ENCODE data around the gene WDR81. TPM values are rescaled to one million over a fixed set of nuclear protein-coding genes. Genes with fewer than 3 reads are reported as not detected.
A peak's percentile ranks its signal among the peaks of the same experiment; 100 is the strongest.

Gene WDR81
- total RNA-seq, 2 experiments from 2014 or later = 7.0 to 8.0 TPM

DNA sequence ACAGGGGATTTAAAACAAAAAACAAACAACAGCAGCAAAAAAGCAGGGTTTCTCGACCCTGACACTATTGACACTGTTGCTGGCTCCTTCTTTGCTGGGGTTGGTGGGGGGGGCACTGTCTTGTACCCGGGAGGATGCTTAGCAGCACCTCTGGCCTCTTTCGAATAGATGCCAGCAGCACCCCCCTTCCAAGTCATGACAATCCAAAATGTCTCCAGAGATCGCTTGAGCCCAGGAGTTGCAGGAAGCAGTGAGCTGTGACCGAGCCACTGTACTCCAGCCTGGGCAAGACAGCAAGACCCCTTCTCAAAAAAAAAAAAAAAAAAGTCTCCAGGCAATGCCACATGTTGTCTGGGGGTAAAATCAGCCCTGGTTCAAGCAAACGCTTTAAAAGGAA lies 57.7 kb downstream of the WDR81 start:
- Mint-ChIP-seq H3K9me3 (no peaks in the 10 kb centered on the region), H3K27me3 (no peaks in the 10 kb centered on the region), H3K27ac (no peak overlapping the region), H3K4me1 (ENCODE audit: low read depth) (no peaks in the 10 kb centered on the region), H3K4me3 (no peak overlapping the region), H3K36me3 (ENCODE audit: low read depth) (peaks cover 43% of the 10 kb centered on the region)
- DNase-seq (no peak), ATAC-seq (no peak)
- POLR2A ChIA-PET = interaction anchor here (1.0 to 1.4 kb wide), 2 partner anchors 9 to 21 kb away, joined by 4 to 5 read pairs; partner anchors contain the start of gene SERPINF1
- CTCF ChIA-PET = interaction anchor here (1.4 to 3.3 kb wide), 3 partner anchors 10 to 123 kb away, joined by 3 to 16 read pairs (median 3); no protein-coding TSS in a partner anchor
- intact Hi-C loops (cut with micrococcal nuclease) = no loop called here
- TF ChIP-seq CTCF (IDR thresholded peaks at IDR 0.05) = no peak

- Mint-ChIP-seq H3K9me3 (no peaks in the 10 kb centered on the region), H3K27ac (no peak overlapping the region), H3K4me3 (no peak overlapping the region), H3K4me1 (ENCODE audit: low read depth) (no peaks in the 10 kb centered on the region), H3K27me3 (no peaks in the 10 kb centered on the region), H3K36me3 (ENCODE audit: low read depth) (peaks cover 40% of the 10 kb centered on the region)
- TF ChIP-seq CTCF (IDR thresholded peaks at IDR 0.05) = no peak
- intact Hi-C loops (cut with micrococcal nuclease) = no loop called here
- CTCF ChIA-PET = interaction anchor here (0.8 to 3.3 kb wide), 8 partner anchors 9 to 125 kb away, joined by 3 to 16 read pairs (median 4); partner anchors contain the start of gene WDR81
- ATAC-seq (no peak), DNase-seq (no peak)
- POLR2A ChIA-PET = interaction anchor here (1.1 to 1.4 kb wide), 2 partner anchors 22 to 52 kb away, joined by 3 to 5 read pairs; partner anchors contain the start of gene SERPINF1
Measured at GRCh38 chr17:1783271-1783670, 58.8 kb downstream of the WDR81 start.

DNA sequence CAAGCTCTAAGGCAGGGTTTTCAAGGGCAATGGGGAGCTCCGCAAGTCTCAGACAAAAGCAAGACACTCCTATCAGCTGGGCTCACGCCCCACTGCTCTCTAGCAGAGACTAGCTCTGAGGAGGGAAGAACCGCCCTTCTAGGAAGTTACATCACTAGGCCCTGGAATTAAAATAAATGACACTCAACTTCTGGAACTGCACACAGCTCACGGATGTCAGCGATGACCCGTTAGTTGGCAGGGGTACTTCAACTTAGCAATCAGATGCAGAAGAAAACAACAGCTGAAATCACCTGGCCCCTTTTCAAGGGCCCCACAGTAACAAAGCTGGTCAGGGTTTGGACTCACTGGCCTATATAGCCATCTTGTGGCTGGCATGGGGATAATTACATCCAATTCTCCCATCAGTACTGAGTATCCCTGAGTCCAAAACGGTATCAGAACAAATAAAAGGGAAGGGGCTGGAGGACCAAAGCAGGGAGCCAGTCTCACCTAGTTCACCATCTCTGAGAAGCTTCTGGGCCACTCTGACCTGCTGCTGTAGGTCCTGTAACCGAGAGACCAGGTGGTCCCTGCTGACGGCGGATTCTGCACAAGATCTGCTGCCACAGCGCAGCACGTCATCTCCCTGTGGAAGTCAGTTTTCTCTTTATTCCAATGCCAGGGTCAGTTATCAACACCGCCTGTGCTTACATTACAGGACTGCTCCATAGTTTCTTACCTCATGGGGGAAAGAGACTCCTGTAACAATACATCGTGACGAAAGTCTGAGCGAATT lies 59.5 kb downstream of the WDR81 start:
- peaks cover 36% of the 10 kb centered on the region for H3K36me3 Mint-ChIP-seq (ENCODE audit: low read depth)
- H3K4me1 Mint-ChIP-seq (ENCODE audit: low read depth) = no peaks in the 10 kb centered on the region
- ChIA-PET CTCF (interaction anchor here (0.7 to 3.3 kb wide), 8 partner anchors 10 to 115 kb away, joined by 3 to 16 read pairs (median 4); partner anchors contain the start of gene WDR81), POLR2A (interaction anchor here (0.6 to 1.1 kb wide), 2 partner anchors 15 to 53 kb away, joined by 3 read pairs; no protein-coding TSS in a partner anchor)
- DNase-seq = no peak
- H3K27me3 Mint-ChIP-seq = no peaks in the 10 kb centered on the region
- intact Hi-C loops (cut with micrococcal nuclease) = no loop called here
- H3K9me3 Mint-ChIP-seq = no peaks in the 10 kb centered on the region
- ATAC-seq = no peak
- no peak overlapping the region for H3K27ac Mint-ChIP-seq
- H3K4me3 Mint-ChIP-seq = no peak overlapping the region
- TF ChIP-seq CTCF (IDR thresholded peaks at IDR 0.05) = peak; percentile 20

GRCh38 chr17:1785930-1786329 lies 61.4 kb downstream of the WDR81 start:
- no peak overlapping the region for H3K4me3 Mint-ChIP-seq
- POLR2A ChIA-PET = interaction anchor here (0.5 to 1.2 kb wide), 2 partner anchors 12 to 64 kb away, joined by 3 read pairs; no protein-coding TSS in a partner anchor
- CTCF ChIA-PET = interaction anchor here (0.8 kb wide), 1 partner anchor 96 kb away, joined by 3 read pairs; no protein-coding TSS in a partner anchor

More at GRCh38 chr17:1785930-1786329, 61.4 kb downstream of the WDR81 start:
- H3K36me3 Mint-ChIP-seq (ENCODE audit: low read depth) = peaks cover 34% of the 10 kb centered on the region
- intact Hi-C loops (cut with micrococcal nuclease) = no loop called here
- DNase-seq (no peak), ATAC-seq (no peak)
- no peak for TF ChIP-seq CTCF (IDR thresholded peaks at IDR 0.05)
- H3K4me1 Mint-ChIP-seq (ENCODE audit: low read depth) = no peaks in the 10 kb centered on the region
- no peaks in the 10 kb centered on the region for H3K9me3 Mint-ChIP-seq
- no peaks in the 10 kb centered on the region for H3K27me3 Mint-ChIP-seq
- H3K27ac Mint-ChIP-seq = no peak overlapping the region

Measured in activated CD8-positive, alpha-beta T cell treated with anti-CD3 and anti-CD28 coated beads for 36 hours (primary cell).